Naive thymus-derived CD4-positive, alpha-beta T cell (primary cell): ENCODE measurements around the gene CAMTA1. TPM values are rescaled to one million over a fixed set of nuclear protein-coding genes. Genes with fewer than 3 reads are reported as not detected.

Experiments used
- ATAC-seq: fragments of 150-1000 bp; cut with Tn5 transposase; 2 replicates; pipeline ENCODE4 v1.10.0; 2021; ENCODE audit warnings: mild to moderate bottlenecking, moderate library complexity
- CTCF ChIA-PET: fragments of 350-600 bp; sonication (Branson Sonifier 250); formaldehyde crosslinking; loops from one replicate; lab custom pipeline; 2021; ENCODE audit warnings: antibody characterized with exemption; lab: Charles Lee
- POLR2A ChIA-PET: fragments of 350-600 bp; sonication (Branson Sonifier 250); formaldehyde crosslinking; loops from one replicate; lab custom pipeline; 2021; ENCODE audit warnings: antibody characterized with exemption, inconsistent platforms; lab: Charles Lee
- DNase-seq, 9 donors: peaks; one replicate each; pipeline versions ENCODE4 v3.0.0 to v3.0.0-alpha.2; 2020 to 2022; ENCODE audit warnings: mixed read lengths in 1 of 9
- H3K27ac ChIP-seq: one replicate; pipeline ENCODE4 v1.7.0; 2013; ENCODE audit warnings: mild to moderate bottlenecking, low read depth, low read length, moderate library complexity
- H3K27me3 ChIP-seq, 2 donors: one replicate each; pipeline ENCODE4 v1.7.0; 2013; ENCODE audit warnings: low read length in 2 of 2, mild to moderate bottlenecking in 2 of 2, moderate library complexity in 2 of 2; ENCODE audit not compliant: control insufficient read depth in 2 of 2, insufficient read depth in 2 of 2
- H3K36me3 ChIP-seq, 3 experiments: 1 replicate in 2 of 3; 2 replicates in 1 of 3; pipeline ENCODE4 v1.7.0; 2013; ENCODE audit warnings: low read length in 3 of 3, mild to moderate bottlenecking in 3 of 3, moderate library complexity in 1 of 3; ENCODE audit not compliant: insufficient read depth in 3 of 3, control insufficient read depth in 2 of 3
- H3K4me1 ChIP-seq, 2 donors: one replicate each; pipeline ENCODE4 v1.7.0; 2013; ENCODE audit warnings: low read length in 2 of 2, mild to moderate bottlenecking in 2 of 2, moderate library complexity in 1 of 2; ENCODE audit not compliant: control insufficient read depth in 2 of 2, insufficient read depth in 2 of 2
- H3K4me3 ChIP-seq: 2 replicates; pipeline ENCODE4 v1.7.0; 2013; ENCODE audit warnings: mild to moderate bottlenecking, low read length
- H3K9me3 ChIP-seq, 3 experiments: 1 replicate in 2 of 3; 2 replicates in 1 of 3; pipeline ENCODE4 v1.7.0; 2013; ENCODE audit warnings: low read length in 3 of 3; ENCODE audit not compliant: control insufficient read depth in 2 of 3
- H3K27ac Mint-ChIP-seq, 9 donors: one replicate each; pipeline ENCODE4 v1.8.0; 2020 to 2022; ENCODE audit warnings: mixed read lengths in 9 of 9, mild to moderate bottlenecking in 8 of 9, moderate library complexity in 5 of 9, inconsistent platforms in 2 of 9
- H3K27me3 Mint-ChIP-seq, 5 donors: one replicate each; pipeline ENCODE4 v1.8.0; 2021 to 2022; ENCODE audit warnings: mixed read lengths in 5 of 5, mild to moderate bottlenecking in 1 of 5
- H3K36me3 Mint-ChIP-seq, 5 donors: one replicate each; pipeline ENCODE4 v1.8.0; 2020 to 2022; ENCODE audit warnings: mixed read lengths in 5 of 5, mild to moderate bottlenecking in 3 of 5, inconsistent platforms in 1 of 5
- H3K4me1 Mint-ChIP-seq, 7 donors: one replicate each; pipeline ENCODE4 v1.8.0; 2020 to 2022; ENCODE audit warnings: mixed read lengths in 7 of 7, mild to moderate bottlenecking in 3 of 7, inconsistent platforms in 1 of 7
- H3K4me3 Mint-ChIP-seq, 10 donors: one replicate each; pipeline ENCODE4 v1.8.0; 2020 to 2022; ENCODE audit warnings: mild to moderate bottlenecking in 10 of 10, mixed read lengths in 10 of 10, moderate library complexity in 6 of 10, inconsistent platforms in 2 of 10
- H3K9me3 Mint-ChIP-seq, 11 donors: one replicate each; pipeline ENCODE4 v1.8.0; 2020 to 2022; ENCODE audit warnings: mixed read lengths in 11 of 11, mild to moderate bottlenecking in 4 of 11, inconsistent platforms in 1 of 11, moderate library complexity in 1 of 11
- intact Hi-C, 2 donors: fragments of 100-400 bp; cut with micrococcal nuclease; formaldehyde crosslinking; loops; one replicate each; pipeline ENCODE4 v1.15.1; 2023
- polyA plus RNA-seq, 2 donors: library from polyadenylated mRNA; unstranded; fragments of 300-500 nt; fragmentation: Illumina TruSeq; gene quantifications; one replicate each; pipeline ENCODE4 v1.2.3, GENCODE V29; 2021
- total RNA-seq, 6 experiments: library from RNA in 5 of 6; stranded (reverse) in 5 of 6; gene quantifications; 1 replicate in 5 of 6; 2 replicates in 1 of 6; pipeline ENCODE4 v1.2.3 and lab custom pipeline; 2021 to 2026

Gene CAMTA1
- total and polyA plus RNA-seq, 7 experiments from 2014 or later = 38.1 to 68.6 (median 42.6) TPM

DNA sequence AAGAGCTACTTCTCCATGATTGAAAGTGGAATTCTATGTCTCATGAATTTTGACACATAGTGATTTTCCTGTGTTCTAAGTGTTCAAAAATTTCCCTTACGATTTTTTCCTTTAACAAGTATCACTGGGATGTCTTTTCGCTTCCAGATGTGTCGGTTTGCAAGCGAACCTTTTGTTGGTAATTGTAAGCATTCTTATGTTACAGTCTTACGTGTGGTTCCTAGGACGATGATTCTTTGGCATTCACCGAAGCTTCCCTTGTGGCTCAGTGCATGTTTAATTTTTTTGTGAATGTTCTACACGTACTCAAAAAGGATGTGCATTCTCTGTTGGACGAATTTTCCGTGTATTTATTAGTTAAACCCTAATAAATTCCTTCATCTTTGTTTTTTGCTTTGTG is 211.6 kb downstream of the CAMTA1 start:
- peaks cover 0 to 11% (median 0%) of the 10 kb centered on the region in 11 donors for H3K9me3 Mint-ChIP-seq
- no peaks in the 10 kb centered on the region for H3K36me3 ChIP-seq
- CTCF ChIA-PET = no interaction called here

DNA sequence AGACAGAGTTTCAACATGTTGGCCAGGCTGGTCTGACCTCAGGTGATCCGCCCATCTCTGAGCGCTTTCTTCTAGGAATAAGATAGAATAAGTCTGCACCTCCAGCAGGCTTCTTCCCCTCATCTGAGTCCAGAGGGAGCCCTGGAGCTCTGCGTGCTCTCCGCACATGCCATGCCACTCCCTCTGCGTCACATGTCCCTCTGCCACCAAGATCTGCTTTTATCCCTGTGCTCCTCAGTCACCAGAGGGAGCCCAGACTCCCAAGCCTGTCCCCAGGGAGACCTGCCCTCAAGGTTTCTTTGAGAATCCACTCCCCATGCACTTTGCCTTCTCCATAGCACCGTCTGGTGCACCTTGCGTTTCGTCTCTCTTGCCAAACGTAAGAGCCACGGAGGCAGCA is 213.0 kb downstream of the CAMTA1 start:
- Mint-ChIP-seq H3K36me3 (peaks cover 0 to 3% (median 0%) of the 10 kb centered on the region in 5 donors), H3K4me1 (peaks cover 0 to 8% (median 4%) of the 10 kb centered on the region in 7 donors), H3K27ac (no peak overlapping the region), H3K9me3 (peaks cover 0 to 11% (median 0%) of the 10 kb centered on the region in 11 donors), H3K27me3 (peaks cover 0 to 25% (median 7%) of the 10 kb centered on the region in 5 donors), H3K4me3 (no peak overlapping the region)
- no peaks in the 10 kb centered on the region for H3K4me1 ChIP-seq
- no peaks in the 10 kb centered on the region for H3K9me3 ChIP-seq
- H3K36me3 ChIP-seq = no peaks in the 10 kb centered on the region
- no peak for DNase-seq
- no peak overlapping the region for H3K4me3 ChIP-seq
- POLR2A ChIA-PET = no interaction called here
- intact Hi-C loops = no loop called here
- H3K27ac ChIP-seq = no peak overlapping the region
- CTCF ChIA-PET = no interaction called here
- no peak for ATAC-seq
- no peaks in the 10 kb centered on the region for H3K27me3 ChIP-seq

More for the DNA sequence above, 211.6 kb downstream of the CAMTA1 start:
- Histone ChIP-seq H3K4me3 (no peak overlapping the region), H3K9me3 (no peaks in the 10 kb centered on the region), H3K27me3 (no peaks in the 10 kb centered on the region), H3K27ac (no peak overlapping the region), H3K4me1 (no peaks in the 10 kb centered on the region)
- ATAC-seq (no peak), DNase-seq (no peak)
- intact Hi-C loops = no loop called here
- Mint-ChIP-seq H3K4me3 (no peak overlapping the region), H3K27ac (no peak overlapping the region), H3K4me1 (peaks cover 0 to 8% (median 4%) of the 10 kb centered on the region in 7 donors), H3K36me3 (peaks cover 0 to 3% (median 0%) of the 10 kb centered on the region in 5 donors), H3K27me3 (peaks cover 0 to 28% (median 11%) of the 10 kb centered on the region in 5 donors)
- POLR2A ChIA-PET = no interaction called here

DNA sequence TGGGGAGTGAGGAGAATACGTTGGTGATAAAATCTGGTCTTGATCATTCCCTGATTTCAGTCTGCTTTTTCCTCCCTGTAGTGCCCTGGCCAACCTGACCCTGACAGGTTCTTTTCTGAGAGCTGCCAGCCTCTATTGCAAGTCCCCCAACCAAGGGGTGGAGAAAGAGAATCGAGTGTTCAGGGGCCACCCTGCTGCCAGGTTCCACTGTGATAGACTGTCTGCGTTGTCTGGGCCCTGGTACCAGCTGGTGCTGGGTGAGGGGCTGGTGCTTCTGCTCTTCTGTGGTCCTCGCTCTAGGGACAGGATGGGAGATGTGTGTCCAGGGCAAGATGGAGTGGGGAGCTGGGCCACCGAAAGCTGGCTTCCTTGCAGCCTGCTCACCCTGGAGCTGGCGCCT is 214.6 kb downstream of the CAMTA1 start:
- Mint-ChIP-seq H3K4me3 (no peak overlapping the region), H3K27ac (no peak overlapping the region), H3K27me3 (peaks cover 0 to 17% (median 7%) of the 10 kb centered on the region in 5 donors), H3K4me1 (peaks cover 0 to 8% (median 4%) of the 10 kb centered on the region in 7 donors), H3K9me3 (peaks cover 0 to 3% (median 0%) of the 10 kb centered on the region in 11 donors), H3K36me3 (no peaks in the 10 kb centered on the region)
- Histone ChIP-seq H3K27ac (no peak overlapping the region), H3K4me3 (no peak overlapping the region), H3K4me1 (no peaks in the 10 kb centered on the region), H3K9me3 (no peaks in the 10 kb centered on the region), H3K27me3 (no peaks in the 10 kb centered on the region), H3K36me3 (no peaks in the 10 kb centered on the region)
- intact Hi-C loops = no loop called here
- DNase-seq (no peak), ATAC-seq (no peak)
- CTCF ChIA-PET = no interaction called here
- POLR2A ChIA-PET = no interaction called here

DNA sequence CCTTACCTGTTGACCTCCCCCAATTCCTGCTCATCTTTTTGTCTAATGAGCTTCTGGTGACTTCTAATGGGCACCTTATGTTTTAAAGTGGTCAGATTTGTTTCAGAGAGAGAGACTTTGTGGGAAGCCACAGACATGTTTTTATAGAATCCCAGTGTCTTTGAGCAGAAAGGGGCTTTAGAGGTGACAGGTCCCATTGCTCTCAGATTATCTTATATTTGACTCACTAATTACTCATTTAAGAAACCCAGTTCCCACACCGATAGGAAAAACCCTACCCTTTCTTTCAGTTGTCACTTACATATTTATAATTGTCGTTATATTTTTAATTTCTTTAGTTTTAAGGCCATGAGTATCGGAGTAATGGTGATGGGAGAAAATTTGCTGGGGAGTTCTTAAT is 215.5 kb downstream of the CAMTA1 start:
- Histone ChIP-seq H3K4me1 (no peaks in the 10 kb centered on the region), H3K9me3 (no peaks in the 10 kb centered on the region), H3K4me3 (no peak overlapping the region), H3K36me3 (no peaks in the 10 kb centered on the region), H3K27ac (no peak overlapping the region), H3K27me3 (no peaks in the 10 kb centered on the region)
- CTCF ChIA-PET = interaction anchor here (0.6 kb wide), 1 partner anchor 283 kb away, joined by 3 read pairs; no protein-coding TSS in a partner anchor
- Mint-ChIP-seq H3K4me3 (no peak overlapping the region), H3K27ac (no peak overlapping the region), H3K9me3 (peaks cover 0 to 1% (median 0%) of the 10 kb centered on the region in 11 donors), H3K36me3 (no peaks in the 10 kb centered on the region), H3K27me3 (peaks cover 0 to 12% (median 10%) of the 10 kb centered on the region in 5 donors), H3K4me1 (peaks cover 0 to 8% (median 4%) of the 10 kb centered on the region in 7 donors)
- no peak for ATAC-seq
- no peak for DNase-seq
- intact Hi-C loops = no loop called here
- POLR2A ChIA-PET = no interaction called here

DNA sequence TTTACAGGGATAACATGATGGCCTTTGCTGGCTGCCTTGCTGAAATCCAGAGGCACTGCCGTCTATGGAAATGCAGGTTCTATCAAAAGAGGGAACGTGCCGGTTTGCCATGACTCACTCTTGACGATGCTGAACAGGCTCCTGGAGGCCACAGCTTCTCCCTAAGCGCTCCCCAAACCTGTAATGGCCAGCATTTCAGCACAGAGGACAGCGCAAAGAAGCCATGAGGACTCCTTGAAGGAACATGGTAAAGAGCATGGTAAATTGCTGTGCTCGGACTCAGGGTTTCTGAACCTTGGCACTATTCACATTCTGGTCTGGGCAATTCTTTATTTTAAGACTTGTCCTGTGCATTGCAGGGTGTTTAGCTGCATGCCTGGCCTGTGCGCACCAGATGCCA is 217.5 kb downstream of the CAMTA1 start:
- Histone ChIP-seq H3K9me3 (no peaks in the 10 kb centered on the region), H3K27me3 (no peaks in the 10 kb centered on the region), H3K36me3 (no peaks in the 10 kb centered on the region), H3K27ac (no peak overlapping the region), H3K4me3 (no peak overlapping the region), H3K4me1 (no peaks in the 10 kb centered on the region)
- no peaks in the 10 kb centered on the region for H3K36me3 Mint-ChIP-seq
- peaks cover 0 to 1% (median 0%) of the 10 kb centered on the region in 11 donors for H3K9me3 Mint-ChIP-seq
- intact Hi-C loops = no loop called here
- H3K4me3 Mint-ChIP-seq = no peak overlapping the region
- POLR2A ChIA-PET = no interaction called here
- no peak overlapping the region for H3K27ac Mint-ChIP-seq
- DNase-seq (no peak), ATAC-seq (no peak)
- peaks cover 0 to 12% (median 8%) of the 10 kb centered on the region in 5 donors for H3K27me3 Mint-ChIP-seq
- CTCF ChIA-PET = no interaction called here
- no peaks in the 10 kb centered on the region for H3K4me1 Mint-ChIP-seq

DNA sequence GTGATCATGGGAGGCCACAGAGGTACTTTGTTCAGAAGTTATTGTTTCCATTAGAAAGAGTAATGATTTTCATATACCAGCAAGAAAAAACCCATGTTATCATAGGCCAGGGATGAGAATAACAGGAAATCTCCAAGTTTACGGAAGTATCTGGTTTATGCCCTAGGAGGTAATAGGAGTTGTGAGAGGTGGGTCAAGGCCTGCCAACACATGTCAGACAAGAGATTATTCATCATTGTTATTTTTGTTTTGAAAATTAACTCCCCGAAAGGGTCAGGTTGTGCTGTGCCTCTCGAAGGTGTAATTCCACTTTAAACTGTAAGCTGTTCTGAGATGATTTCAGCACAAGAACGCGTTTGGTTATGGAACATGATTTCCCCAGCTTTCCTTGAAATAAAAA is 218.4 kb downstream of the CAMTA1 start:
- Histone ChIP-seq H3K4me1 (no peaks in the 10 kb centered on the region), H3K4me3 (no peak overlapping the region), H3K27me3 (no peaks in the 10 kb centered on the region), H3K36me3 (no peaks in the 10 kb centered on the region), H3K9me3 (no peaks in the 10 kb centered on the region), H3K27ac (no peak overlapping the region)
- no peaks in the 10 kb centered on the region for H3K4me1 Mint-ChIP-seq
- no peak overlapping the region for H3K27ac Mint-ChIP-seq
- no peak for ATAC-seq
- ChIA-PET POLR2A (no interaction called here), CTCF (no interaction called here)
- H3K27me3 Mint-ChIP-seq = peaks cover 0 to 12% (median 7%) of the 10 kb centered on the region in 5 donors
- H3K36me3 Mint-ChIP-seq = no peaks in the 10 kb centered on the region
- peaks cover 0 to 2% (median 0%) of the 10 kb centered on the region in 11 donors for H3K9me3 Mint-ChIP-seq
- H3K4me3 Mint-ChIP-seq = no peak overlapping the region
- intact Hi-C loops = no loop called here
- DNase-seq = no peak

DNA sequence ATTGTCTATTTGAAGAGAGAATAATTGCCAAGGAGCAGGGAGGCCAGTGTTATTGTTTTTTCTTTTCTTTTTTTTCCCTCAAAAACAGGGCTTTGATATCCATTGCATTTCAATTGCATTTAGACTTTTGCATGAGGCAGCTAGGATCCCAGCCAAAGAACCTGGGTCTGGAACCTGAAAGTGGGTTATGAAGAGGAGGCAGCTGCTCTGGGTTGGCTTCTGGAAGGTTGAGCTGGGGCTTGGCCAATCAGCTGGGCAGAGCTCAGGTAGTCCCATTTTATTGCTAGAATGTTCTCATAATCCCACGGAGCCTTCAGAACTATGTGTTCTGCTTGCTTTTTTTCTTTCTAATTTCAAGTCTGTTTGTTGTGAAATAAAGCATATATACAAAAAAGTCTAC is 218.9 kb downstream of the CAMTA1 start:
- intact Hi-C loops = no loop called here
- no peak for DNase-seq
- no peaks in the 10 kb centered on the region for H3K4me1 ChIP-seq
- Mint-ChIP-seq H3K4me1 (no peaks in the 10 kb centered on the region), H3K4me3 (no peak overlapping the region), H3K27ac (no peak overlapping the region), H3K36me3 (no peaks in the 10 kb centered on the region), H3K27me3 (peaks cover 0 to 12% (median 7%) of the 10 kb centered on the region in 5 donors), H3K9me3 (peaks cover 0 to 2% (median 0%) of the 10 kb centered on the region in 11 donors)
- no peaks in the 10 kb centered on the region for H3K27me3 ChIP-seq
- no peaks in the 10 kb centered on the region for H3K36me3 ChIP-seq
- POLR2A ChIA-PET = no interaction called here
- no peak for ATAC-seq
- CTCF ChIA-PET = no interaction called here
- H3K9me3 ChIP-seq = no peaks in the 10 kb centered on the region
- H3K27ac ChIP-seq = no peak overlapping the region
- no peak overlapping the region for H3K4me3 ChIP-seq
